Measurements from ENCODE around the gene SOCS1.

The SOCS1 gene

DNA sequence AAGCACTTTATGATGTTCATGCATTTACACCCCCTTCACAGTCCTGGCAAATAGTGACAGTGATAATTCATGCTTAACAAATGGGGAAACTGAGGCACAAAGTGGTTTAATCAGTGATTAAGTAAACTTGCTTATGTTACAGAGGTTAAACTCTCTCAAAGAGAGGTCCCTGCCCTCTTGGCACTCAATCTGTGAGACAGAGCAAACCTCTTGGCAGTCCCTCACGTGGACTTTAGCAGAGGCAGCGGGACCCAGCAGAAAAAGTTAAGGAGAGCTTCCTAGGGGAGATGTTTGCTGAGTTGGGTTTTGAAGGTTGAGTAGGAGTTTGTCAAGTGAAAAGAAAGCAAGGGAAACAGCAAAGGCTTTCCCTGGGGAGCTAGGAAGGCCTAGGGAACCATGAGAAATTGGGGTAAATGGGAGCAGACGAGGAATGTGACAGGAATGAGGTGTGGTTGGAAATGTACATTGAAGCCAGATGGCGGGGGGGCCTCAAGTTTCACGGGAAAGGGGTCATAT lies 10.7 kb downstream of the SOCS1 start:
- DNase-seq (ENCODE audit: low read depth in 2 of 2) = no peak

DNA sequence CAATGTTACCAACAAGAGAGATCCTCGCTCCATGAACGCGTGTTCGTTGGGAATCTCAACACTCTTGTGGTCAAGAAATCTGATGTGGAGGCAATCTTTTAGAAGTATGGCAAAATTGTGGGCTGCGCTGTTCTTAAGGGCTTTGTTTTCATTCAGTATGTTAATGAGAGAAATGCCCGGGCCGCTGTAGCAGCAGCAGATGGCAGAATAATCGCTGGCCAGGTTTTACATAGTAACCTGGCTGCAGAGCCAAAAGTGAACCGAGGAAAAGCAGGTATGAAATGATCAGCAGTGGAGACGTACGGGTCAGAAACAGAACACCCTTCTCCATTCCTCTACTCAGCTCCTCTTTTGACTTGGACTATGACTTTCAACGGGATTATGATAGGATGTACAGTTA lies 13.3 kb downstream of the SOCS1 start:
- DNase-seq (ENCODE audit: low read depth in 2 of 2) = no peak

DNA sequence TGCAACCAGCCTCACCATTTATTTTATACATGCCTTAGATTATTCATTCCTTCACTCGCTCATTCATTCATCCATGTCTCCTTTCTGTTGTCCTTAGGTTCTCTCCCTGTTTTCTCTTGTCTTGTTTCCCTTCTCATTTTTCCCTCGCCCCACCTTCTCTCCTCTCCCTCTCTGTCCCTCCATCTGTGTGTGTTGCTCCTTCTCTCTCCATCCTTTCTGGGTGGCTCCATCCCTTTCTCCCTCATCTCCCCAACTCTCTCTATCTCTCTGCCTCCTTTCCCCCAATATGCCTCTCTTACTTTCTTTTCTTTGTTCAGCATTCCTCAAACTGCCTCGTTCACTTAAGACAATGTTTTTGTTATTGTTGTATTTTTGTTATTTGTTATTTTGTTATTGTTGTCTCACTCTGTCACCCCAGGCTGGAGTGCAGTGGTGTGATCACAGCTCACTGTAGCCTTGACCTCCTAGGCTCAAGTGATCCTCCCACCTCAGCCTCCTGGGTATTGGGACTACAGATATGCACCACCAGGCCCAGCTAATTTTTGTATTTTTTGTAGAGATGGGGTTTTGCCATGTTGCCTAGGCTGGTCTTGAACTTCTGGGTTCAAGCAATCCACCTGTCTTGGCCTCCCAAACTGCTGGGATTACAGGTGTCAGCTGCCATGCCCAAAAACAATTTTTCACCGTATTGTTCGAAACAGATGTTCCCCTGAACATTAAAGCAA lies 14.4 kb downstream of the SOCS1 start:
- DNase-seq (ENCODE audit: low read depth in 2 of 2) = no peak

DNA sequence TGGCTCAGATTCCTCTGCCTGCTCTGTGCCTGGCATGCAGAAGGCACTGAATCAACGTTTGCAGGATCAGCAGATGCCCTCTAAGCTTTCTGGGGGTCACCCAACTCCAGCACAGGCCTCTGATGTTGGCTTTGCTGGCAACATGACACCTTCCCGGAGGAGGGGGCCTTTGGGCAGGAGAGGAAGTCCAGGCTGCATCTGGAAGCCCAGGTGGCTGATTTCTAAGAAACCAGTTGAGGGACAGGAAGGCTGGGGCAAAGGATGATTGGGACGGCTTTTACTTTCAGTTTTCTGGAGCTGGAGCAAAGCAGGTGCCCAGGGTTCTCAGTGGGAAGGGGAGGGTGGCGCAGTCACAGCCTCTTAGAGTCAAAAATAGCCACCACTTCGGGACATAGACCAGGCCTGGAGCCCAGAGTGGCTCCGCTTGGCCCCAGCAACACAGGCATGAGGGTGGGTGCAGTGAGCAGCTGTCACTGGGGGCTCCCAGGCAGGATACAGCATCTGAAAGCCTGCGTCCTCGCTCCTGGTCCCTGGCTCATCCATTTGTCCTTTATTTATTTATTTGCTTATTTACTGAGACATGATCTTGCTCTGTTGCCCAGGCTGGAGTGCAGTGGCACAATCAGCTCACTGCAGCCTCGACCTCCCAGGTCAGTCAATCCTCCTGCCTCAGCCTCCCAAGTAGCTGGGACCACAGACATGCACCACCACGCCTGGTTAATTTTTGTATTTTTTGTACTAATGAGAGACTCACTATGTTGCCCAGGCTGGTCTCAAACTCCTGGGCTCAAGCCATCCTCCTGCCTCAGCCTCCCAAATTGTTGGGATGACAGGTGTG lies 15.1 kb downstream of the SOCS1 start:
- no peak for DNase-seq (ENCODE audit: low read depth in 2 of 2)

DNA sequence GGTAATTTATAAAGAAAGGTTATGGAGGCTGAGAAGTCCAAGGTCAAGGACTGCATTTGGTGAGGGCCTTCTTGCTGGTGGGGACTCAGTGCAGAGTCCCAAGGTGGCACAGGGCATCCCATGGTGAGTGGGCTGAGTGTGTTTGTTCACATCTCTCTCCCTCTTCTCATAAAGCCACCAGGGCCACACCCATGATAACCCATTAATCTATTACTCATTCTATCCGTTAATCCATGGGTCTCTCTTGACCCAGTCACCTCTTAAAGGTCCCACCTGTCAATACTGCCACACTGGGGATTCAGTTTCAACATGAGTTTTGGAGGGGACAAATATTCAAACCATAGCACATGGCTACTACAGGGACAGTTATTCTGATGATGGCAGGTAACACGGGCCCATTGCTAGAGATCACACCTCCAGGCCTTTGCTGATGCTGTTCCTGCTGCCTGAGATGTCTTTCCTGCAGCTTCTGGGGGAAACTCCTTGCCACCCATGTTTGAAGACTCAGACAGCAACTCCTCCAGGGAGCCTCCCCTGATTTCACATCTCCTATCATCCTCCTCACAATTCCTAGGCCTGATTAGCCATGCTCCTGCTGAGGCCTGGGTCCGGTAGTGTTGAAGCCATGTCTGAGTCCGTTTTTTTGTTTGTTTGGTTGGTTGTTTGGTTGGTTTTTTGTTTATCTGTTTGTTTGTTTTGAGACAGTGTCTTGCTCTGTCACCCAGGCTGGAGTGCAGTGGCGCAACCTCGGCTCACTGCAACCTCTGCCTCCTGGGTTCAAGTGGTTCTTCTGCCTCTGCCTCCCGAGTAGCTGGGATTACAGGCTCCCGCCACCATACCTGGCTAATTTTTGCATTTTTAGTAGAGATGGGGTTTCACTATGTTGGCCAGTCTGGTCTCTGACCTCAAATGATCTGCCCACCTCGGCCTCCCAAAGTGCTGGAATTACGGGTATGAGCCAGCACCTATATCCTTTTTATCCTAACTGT lies 16.1 kb downstream of the SOCS1 start:
- DNase-seq (ENCODE audit: low read depth in 2 of 2) = no peak

DNA sequence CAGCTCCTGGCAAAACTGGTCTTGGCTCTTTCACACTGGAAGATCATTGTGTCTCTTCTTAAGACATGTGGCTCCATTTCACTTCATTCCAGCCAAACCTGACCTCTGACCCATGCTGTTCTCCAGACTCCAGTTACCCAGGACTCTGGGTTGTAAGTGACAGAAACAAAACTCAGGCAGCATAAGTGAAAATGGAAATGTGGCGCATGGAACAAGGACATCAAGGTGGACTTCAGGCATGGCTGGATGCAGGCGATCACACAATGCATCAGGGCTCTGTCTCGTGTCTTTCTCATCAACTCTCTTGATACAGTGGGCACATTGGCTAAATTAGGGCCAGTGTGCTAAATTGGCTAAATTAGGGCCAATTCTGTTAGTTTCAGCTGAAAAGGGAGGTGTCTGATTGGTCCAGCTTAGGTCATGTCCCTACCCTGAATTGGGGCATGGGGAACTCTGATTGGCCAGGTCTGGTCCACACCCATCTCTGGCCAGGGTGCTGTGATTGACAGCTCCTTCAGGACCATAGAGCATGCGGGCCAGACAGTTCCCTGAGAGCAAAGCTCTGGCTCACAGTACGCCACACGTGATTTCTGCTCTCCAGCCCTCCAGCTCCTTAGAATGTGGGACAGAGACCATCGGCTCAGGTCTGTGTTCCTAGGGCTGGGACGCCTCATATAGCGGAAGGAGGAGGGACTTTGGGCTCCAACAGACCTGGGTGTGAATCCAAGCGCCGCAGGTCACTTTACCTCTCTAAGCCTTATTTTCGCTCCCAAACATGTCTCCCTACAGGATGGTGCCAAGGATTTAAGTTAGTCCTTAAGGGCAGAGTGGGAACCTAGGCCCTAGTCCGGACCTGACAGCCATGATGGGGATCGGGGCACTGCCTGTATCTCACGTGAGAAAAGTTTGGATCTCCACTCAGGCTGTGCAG lies 17.5 kb downstream of the SOCS1 start:
- no peak for DNase-seq (ENCODE audit: low read depth in 2 of 2)

DNA sequence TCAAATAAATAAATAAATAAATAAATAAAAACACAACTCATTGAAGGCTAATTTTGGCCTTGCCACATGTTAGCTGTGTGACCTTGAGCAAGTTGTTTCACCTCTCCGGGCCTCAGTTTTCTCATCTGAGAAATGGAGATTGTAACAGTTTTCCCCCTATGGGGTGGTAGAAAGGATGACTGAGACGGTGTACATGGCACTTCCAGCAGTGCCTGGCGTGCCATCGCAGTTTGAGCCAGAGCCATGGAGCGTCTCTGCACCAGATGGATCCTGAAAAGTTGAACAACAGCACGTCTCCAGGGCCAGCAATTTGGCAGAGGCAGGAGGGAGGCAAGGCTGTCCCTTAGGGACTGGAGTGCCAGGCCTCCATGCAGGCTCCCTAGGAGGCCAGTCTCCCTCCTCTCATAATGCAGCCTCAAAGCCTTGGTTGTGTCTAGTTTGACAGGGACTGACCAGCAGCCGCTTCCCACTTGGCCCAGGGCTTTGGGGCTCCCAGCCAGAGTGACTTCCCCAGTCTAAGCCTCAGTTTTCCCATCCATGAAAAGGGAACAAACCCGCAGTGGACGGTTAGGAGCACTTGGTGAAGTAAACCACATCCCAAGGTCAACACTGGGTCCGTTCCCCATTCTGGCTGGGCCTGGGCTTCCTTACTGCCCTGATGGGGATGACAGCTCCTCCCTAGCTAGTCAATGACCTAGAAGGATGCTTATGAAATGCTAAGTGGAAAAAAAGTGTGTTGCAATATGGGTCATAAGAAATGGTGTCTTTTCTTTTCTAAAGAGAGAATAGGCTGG lies 19.3 kb downstream of the SOCS1 start:
- no peak for DNase-seq (ENCODE audit: low read depth in 2 of 2)

DNA sequence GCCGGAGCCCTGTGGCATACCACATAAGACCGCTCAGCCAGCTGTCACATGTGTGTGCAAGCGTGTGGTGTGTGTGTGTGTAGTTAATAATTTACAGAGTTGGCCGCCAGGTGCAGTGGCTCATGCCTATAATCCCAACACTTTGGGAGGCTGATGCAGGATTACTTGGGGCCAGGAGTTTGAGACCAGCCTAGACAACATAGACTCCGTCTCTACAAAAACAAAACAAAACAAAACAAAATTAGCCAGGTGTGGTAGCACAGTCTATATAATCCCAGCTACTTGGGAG lies 20.4 kb downstream of the SOCS1 start:
- DNase-seq (ENCODE audit: low read depth in 2 of 2) = no peak

DNA sequence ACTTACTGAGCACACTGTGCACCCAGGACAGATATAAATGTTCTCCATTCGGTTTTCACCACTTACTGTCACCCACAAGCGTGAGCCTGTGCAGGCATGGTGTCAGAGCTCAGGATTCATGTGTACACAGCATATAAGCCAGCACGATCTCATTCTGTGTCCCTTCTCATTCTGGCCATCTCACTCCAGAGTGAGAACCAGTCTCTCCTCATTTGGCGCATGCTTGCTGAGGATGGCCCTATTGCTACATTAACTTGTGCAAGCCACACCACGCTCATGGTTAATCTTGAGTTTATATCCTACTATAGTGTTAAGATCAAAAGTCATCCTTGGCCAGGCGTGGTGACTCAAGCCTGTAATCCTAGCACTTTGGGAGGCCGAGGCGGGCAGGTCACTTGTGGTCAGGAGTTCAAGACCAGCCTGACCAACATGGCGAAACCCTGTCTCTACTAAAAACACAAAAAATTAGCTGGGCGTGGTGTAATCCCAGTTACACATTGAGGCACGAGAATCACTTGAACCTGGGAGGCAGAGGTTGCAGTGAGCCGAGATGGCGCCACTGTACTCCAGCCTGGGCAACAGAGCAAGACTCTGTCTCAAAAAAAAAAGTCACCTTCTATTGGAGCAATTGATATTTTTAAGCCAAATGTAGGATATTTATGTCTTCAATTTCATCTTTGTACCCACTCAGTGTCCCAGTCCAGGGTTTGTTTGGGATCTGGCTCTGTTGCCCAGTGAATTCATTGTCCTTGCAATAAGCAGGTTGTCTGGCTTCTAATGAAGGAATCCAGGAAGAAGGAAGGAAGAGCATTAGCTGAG lies 20.9 kb downstream of the SOCS1 start:
- no peak for DNase-seq (ENCODE audit: low read depth in 2 of 2)

DNA sequence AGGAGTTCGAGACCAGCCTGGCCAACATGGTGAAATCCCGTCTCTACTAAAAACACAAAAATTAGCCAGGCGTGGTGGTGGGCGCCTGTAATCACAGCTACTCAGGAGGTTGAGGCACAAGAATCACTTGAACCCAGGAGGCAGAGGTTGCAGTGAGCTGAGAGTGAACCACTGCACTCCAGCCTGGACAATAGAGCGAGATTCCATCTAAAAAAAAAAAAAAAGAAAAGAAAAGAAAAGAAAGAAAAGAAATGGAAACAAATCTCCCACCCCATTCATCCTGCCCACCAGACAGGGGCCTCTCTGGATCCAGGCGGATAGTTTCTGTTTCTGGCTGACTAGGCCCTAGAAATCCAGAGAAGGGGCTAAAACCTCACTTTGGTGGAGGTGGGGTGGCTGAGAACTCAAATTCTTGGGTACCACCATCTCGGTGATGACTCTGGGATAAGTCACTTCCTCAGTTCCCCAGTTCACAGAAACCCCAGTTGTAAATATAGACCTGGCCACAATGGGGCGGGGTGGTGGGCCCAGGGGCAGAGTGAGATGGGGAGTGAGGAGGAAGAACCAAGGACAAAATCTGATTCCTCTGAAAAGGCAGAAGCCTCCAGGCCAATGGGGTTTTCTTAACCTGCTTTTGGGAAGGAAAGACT lies 22.2 kb downstream of the SOCS1 start:
- peak; percentile 74 to 75 for DNase-seq (ENCODE audit: low read depth in 2 of 2)

DNA sequence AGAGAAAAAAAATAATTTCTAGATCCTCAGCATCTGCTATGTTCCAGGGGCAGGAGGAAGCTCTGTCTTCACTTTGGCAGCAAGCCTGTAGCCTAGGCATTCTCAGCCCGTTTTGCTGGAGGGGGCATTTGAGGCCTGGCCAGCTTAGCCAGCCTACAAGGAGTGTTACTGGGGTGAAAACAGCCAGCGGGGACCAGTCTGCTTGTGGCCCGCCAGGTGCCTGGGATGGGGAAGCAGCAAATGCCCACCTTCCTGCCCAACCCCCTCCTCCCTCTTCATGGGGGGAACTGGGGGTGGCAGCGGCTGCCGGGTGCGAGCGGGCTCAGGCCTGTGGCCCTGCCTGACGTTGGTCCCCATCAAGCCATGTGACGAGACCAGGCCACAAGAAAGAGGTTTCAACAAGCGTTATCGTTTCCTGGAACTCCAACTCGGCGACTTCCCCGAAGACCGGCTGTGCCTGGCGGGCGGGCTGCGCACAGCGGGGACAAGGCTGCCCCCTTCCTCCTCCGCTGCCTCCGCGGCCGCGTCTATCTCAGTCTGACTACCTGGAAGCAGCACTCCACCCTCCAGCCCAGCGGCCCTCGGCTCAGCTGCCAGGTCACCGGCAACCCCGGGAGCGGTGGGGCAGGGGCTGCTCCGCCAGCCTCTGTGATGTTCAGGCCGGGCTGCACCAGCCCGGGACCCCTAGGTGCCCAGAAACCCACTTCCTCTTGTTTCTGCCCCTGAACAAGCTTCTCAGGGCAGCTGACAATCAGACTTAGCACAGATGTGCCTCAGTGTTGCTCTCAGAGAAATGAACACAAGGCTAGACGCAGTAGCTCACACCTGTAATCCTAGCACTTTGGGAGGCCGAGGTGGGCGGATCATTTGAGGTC lies 22.9 kb downstream of the SOCS1 start:
- DNase-seq (ENCODE audit: low read depth in 2 of 2) = peak; percentile 90 to 94

DNA sequence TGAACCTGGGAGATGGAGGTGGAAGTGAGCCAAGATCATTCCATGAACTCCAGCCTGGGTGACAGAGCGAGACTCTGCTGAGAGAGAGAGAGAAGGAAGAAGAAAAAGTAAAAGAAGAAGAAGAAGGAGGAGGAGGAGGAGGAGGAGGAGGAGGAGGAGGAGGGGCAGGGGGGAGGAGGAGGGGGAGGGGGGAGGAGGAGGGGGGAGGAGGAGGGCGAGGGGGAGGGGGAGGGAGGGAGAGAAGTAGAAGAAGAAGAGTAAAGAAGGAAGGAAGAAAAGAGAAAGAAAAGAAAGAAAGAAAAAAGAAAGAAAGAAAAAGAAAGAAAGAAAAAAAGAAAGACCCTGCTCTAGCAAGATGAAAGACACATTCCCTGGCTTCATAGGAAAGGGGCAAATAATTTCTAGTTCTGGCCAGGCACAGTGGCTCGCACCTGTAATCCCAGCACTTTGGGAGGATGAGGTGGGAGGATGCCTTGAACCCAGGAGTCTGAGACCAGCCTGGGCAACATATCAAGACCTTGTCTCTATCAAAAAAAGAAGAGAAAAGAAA lies 23.6 kb downstream of the SOCS1 start:
- DNase-seq (ENCODE audit: low read depth in 2 of 2) = no peak

DNA sequence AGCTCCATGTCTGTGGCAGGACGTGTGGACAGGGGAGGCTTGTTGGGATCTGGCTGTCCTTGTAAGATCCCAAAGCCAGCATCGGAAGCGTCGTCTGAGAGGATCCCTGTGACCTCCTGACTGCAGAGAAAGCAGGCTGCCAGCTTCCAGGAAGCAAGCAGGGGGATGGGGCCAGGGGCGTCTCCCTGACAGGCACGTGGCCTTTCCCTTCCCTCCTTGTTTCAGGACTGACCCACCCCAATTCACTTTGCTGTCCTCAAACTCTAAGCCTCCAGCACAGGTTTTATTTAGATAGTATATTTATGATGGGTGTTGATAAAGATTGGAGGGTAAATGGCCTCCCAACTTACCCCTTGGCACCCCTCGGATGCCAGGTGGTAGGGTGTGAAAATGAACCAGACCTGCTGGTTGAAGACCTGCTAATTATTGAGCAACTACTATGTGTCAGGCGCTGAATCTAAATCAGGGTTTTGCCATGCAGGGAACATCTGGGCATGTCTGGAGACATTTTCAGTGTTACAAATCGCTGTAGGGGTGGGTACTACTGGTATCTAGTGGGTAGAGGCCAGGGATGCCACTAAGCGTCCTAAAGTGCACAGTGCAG lies 24.5 kb downstream of the SOCS1 start:
- no peak for DNase-seq (ENCODE audit: low read depth in 2 of 2)

DNA sequence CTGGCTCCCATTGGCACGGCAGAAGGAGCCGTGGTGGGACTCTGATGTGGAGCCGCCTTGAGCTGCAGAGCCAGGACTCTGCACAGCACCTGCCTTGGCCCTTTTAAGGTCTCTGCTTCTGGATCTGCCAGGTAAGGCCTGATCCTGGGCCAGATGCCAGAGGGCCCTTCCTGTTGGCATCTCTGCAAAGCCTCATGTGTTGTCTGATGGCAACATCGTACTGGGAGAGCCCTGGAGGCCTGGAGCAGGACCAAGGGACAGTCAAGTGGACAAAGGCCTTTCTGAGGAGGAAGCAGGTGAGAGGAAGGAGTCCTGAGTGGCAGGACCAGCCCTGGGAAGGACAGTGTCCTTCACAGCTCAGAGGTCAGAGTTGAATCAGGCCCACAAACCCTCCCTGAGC lies 26.1 kb downstream of the SOCS1 start:
- DNase-seq (ENCODE audit: low read depth in 2 of 2) = no peak

DNA sequence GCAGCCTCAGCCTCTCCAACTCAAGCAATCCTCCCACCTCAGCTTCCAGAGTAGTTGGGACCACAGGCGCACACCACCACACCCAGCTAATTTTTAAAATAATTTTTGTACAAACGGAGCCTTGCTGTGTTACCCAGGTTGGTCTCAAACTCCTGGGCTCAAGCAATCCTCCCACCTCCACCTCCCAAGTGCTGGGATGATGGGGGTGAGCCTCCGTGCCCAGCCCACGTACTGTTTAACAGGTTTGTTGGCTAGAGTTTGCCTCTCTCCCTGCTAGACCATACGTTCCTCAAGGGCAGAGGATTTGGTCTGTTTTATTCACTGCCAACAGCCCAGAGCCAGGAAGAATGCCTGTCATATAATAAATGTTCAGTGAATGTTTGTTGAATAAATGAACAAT lies 26.6 kb downstream of the SOCS1 start:
- no peak for DNase-seq (ENCODE audit: low read depth in 2 of 2)

DNA sequence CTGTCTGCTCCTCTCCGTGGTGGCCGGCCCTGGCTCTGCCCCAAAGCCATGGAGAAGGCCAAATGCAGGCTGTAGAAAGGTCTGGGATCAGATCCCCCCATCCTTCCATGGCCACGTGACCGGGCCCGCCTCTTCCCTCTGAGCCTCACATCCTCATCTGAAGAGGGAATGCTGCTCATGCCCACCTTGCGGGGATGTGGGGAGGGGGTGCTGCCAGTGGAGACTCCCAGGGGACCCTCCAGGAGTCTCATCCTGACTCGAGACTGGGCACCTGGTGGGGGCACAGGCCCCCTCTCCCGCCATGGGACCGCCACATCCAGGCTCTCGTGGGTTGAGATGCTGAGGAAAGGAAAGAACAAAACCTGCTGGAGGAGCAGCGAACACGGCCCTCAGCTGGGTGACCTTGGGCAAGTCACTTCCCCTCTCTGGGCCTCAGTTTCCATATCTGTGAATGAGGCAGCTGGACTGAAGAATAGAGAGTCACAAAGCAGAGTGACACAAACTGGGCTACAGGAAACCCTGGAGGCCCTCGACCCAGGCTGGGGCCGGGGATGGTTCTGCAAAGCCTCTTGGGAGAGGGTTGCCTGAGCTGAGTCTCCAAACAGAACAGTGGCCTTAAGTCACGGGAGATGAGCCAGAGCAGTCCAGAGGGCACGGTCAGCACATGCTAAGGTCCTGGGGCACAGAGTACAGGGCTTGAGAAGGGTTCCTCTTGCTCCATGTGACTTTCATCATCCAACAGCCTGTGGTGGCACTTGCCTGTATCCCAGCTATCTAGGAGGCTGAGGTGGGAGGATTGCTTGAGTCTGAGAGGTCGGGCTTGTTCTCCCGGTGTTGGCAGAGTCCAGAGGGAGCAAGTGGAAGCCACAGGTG lies 30.1 kb downstream of the SOCS1 start:
- no peak for DNase-seq (ENCODE audit: low read depth in 2 of 2)
